GM21515 (cell line): ENCODE data around the gene ZNF121.

Experiments used
- ATAC-seq: cut with Tn5 transposase; IDR thresholded peaks from one replicate; pipeline ENCODE4 v1.9.1; 2021; ENCODE audit not compliant: unreplicated experiment

ZNF121 gene

GRCh38 chr19:9538183-9539058 is 45.9 kb downstream of the ZNF121 start, which contains the start of gene ZNF426:
ZNF426 (minus strand) TSS chr19:9538645; CDS start chr19:9536232, 2,413 bp downstream.
- peak; percentile 74 for ATAC-seq

GRCh38 chr19:9535934-9536333 is 48.4 kb downstream of the ZNF121 start:
- ATAC-seq: no peak

- ATAC-seq: no peak
Observed at GRCh38 chr19:9531933-9532332, 52.4 kb downstream of the ZNF121 start.

GRCh38 chr19:9528757-9529336 is 55.5 kb downstream of the ZNF121 start:
- ATAC-seq: no peak

- ATAC-seq: no peak
Observed at GRCh38 chr19:9523885-9524474, 60.3 kb downstream of the ZNF121 start.
